Endodermal cell (in vitro differentiated cells): Measurements from ENCODE around the gene SCN3A. TPM values are rescaled to one million over a fixed set of nuclear protein-coding genes. Genes with fewer than 3 reads are reported as not detected.

Source experiments
- DNase-seq: peaks from one replicate; pipeline ENCODE4 v3.0.0-alpha.2; 2017
- H3K27ac ChIP-seq: 2 replicates; pipeline ENCODE4 v1.5.1; 2013; ENCODE audit warnings: mild to moderate bottlenecking, low read depth, low read length, moderate library complexity
- H3K27me3 ChIP-seq: 2 replicates; pipeline ENCODE4 v1.6.1; 2013; ENCODE audit warnings: mild to moderate bottlenecking, low read length, moderate library complexity; ENCODE audit not compliant: insufficient read depth, control insufficient read depth, poor library complexity, severe bottlenecking
- H3K36me3 ChIP-seq: 2 replicates; pipeline ENCODE4 v1.7.0; 2013; ENCODE audit warnings: mild to moderate bottlenecking, low read length, moderate library complexity; ENCODE audit not compliant: control insufficient read depth, insufficient read depth
- H3K4me1 ChIP-seq: one replicate; pipeline ENCODE4 v1.7.0; 2013; ENCODE audit warnings: low read length; ENCODE audit not compliant: control insufficient read depth, insufficient read depth
- H3K4me3 ChIP-seq: 2 replicates; pipeline ENCODE4 v1.5.1; 2013; ENCODE audit warnings: mild to moderate bottlenecking, low read length, moderate library complexity
- H3K9ac ChIP-seq: 2 replicates; pipeline ENCODE4 v1.6.1; 2013; ENCODE audit warnings: mild to moderate bottlenecking, low read length, moderate library complexity; ENCODE audit not compliant: poor library complexity, severe bottlenecking; ENCODE audit errors: extremely low read depth
- H3K9me3 ChIP-seq: 2 replicates; pipeline ENCODE4 v1.6.1; 2013; ENCODE audit warnings: mild to moderate bottlenecking, low read length, moderate library complexity; ENCODE audit not compliant: control insufficient read depth
- H3K27ac Mint-ChIP-seq: 2 replicates; pipeline ENCODE4 v1.8.0; 2020; ENCODE audit warnings: mixed read lengths
- H3K27me3 Mint-ChIP-seq: 2 replicates; pipeline ENCODE4 v1.8.0; 2021; ENCODE audit warnings: mild to moderate bottlenecking, mixed read lengths; ENCODE audit not compliant: insufficient read depth
- H3K36me3 Mint-ChIP-seq: 2 replicates; pipeline ENCODE4 v1.8.0; 2020; ENCODE audit warnings: low read depth, mixed read lengths
- H3K4me1 Mint-ChIP-seq: 2 replicates; pipeline ENCODE4 v1.8.0; 2020; ENCODE audit warnings: mixed read lengths
- H3K4me3 Mint-ChIP-seq: 2 replicates; pipeline ENCODE4 v1.8.0; 2020; ENCODE audit warnings: mild to moderate bottlenecking, moderate library complexity, mixed read lengths
- H3K9me3 Mint-ChIP-seq: 2 replicates; pipeline ENCODE4 v1.8.0; 2020; ENCODE audit warnings: mild to moderate bottlenecking, mixed read lengths
- CTCF ChIP-seq: fragments of 200-600 bp; sonication (generic); conservative IDR thresholded peaks from 2 replicates; pipeline ENCODE4 v1.5.0; 2021; ENCODE audit warnings: antibody characterized with exemption, mild to moderate bottlenecking
- WGBS, 2 experiments: methylation state at CpG; one replicate each; pipeline versions ENCODE4 v1.1.5 to v1.1.7; 2013; ENCODE audit warnings: missing lambda C conversion rate in 2 of 2, mixed read lengths in 1 of 2; ENCODE audit not compliant: insufficient coverage in 1 of 2, insufficient read length in 1 of 2; 5-methylcytosine and 5-hydroxymethylcytosine counted together
- total RNA-seq, 2 donors: library from RNA; stranded (reverse); fragmentation: NEBNext Ultra II Directional in 1 of 2; extraction: Animal tissue kit (Norgen Biotek cat#: 25700) in 1 of 2; gene quantifications; 2 replicates in 1 of 2; 3 replicates in 1 of 2; pipeline ENCODE4 v1.2.1, GENCODE V29; 2021

Gene SCN3A
- total RNA-seq, 2 donors from 2014 or later = 0.09 to 0.24 TPM

DNA sequence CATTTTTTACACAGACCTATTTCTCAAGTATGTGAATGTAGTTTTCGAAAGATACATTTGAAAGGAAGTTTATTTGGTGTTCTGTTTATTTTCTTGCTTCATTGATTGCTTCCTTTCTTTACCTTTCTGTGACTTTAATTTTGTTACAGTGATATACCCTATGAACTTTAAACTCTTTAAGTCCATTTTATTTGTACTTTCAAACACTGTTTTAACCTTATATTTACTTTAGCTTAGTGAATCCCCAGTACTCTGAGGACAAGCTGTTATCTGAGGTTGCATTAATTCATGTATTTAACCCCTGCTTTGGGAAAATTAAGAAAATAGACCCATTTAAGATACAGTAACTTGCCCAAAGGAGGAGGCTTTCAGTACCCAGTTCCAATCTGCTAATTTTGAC is 93.5 kb downstream of the SCN3A start:
- peaks cover 6% of the 10 kb centered on the region for H3K4me1 ChIP-seq
- TF ChIP-seq CTCF = no peak
- DNase-seq = no peak
- Mint-ChIP-seq H3K4me1 (peaks cover 29% of the 10 kb centered on the region), H3K36me3 (no peaks in the 10 kb centered on the region), H3K27me3 (no peaks in the 10 kb centered on the region), H3K27ac (no peak overlapping the region), H3K9me3 (no peaks in the 10 kb centered on the region), H3K4me3 (no peak overlapping the region)
- WGBS, 2 experiments = 83% methylated on average over 1 of the region's 1 CpG; no CpG with 5 or more reads in 1 of the 2 experiments
- no peak overlapping the region for H3K9ac ChIP-seq
- H3K36me3 ChIP-seq = no peaks in the 10 kb centered on the region
- no peak overlapping the region for H3K4me3 ChIP-seq
- H3K27ac ChIP-seq = no peak overlapping the region
- H3K9me3 ChIP-seq = no peaks in the 10 kb centered on the region
- no peaks in the 10 kb centered on the region for H3K27me3 ChIP-seq

GRCh38 chr2:165109915-165110314 is 93.9 kb downstream of the SCN3A start:
- Histone ChIP-seq H3K4me1 (peaks cover 6% of the 10 kb centered on the region), H3K4me3 (no peak overlapping the region), H3K9me3 (no peaks in the 10 kb centered on the region), H3K9ac (no peak overlapping the region), H3K27ac (no peak overlapping the region), H3K36me3 (no peaks in the 10 kb centered on the region), H3K27me3 (no peaks in the 10 kb centered on the region)
- H3K27me3 Mint-ChIP-seq = no peaks in the 10 kb centered on the region
- H3K27ac Mint-ChIP-seq = peak overlapping the region; percentile 18
- no peaks in the 10 kb centered on the region for H3K9me3 Mint-ChIP-seq
- TF ChIP-seq CTCF = no peak
- H3K36me3 Mint-ChIP-seq = no peaks in the 10 kb centered on the region
- DNase-seq = no peak
- no peak overlapping the region for H3K4me3 Mint-ChIP-seq
- H3K4me1 Mint-ChIP-seq = peaks cover 29% of the 10 kb centered on the region
- 86 to 88% methylated on average over 4 to 5 of the region's 5 CpGs for WGBS, 2 experiments

DNA sequence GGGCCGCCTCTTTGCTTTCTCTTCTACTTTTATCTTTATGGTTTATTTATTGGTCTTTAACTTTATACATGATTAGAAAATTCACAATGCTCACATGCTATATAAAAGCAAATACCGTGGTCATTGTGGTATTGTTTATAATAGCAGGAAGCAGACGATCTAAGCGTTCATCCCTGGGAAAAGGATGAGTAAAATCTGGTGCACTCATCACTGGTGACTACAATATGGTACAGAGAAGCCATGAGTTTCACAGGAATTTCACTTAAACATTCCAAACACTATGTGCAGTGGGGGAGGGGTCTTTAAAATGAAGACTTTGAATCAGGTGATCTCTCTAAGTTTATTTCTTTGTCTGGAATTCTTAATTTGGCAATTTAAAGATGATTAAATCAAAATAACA is 97.9 kb downstream of the SCN3A start:
- no peak for DNase-seq
- Mint-ChIP-seq H3K36me3 (no peaks in the 10 kb centered on the region), H3K27me3 (no peaks in the 10 kb centered on the region), H3K4me1 (peaks cover 14% of the 10 kb centered on the region), H3K9me3 (no peaks in the 10 kb centered on the region), H3K27ac (no peak overlapping the region), H3K4me3 (no peak overlapping the region)
- 85 to 97% methylated on average over 2 to 3 of the region's 4 CpGs for WGBS, 2 experiments
- no peak overlapping the region for H3K27ac ChIP-seq
- no peaks in the 10 kb centered on the region for H3K36me3 ChIP-seq
- no peaks in the 10 kb centered on the region for H3K27me3 ChIP-seq
- TF ChIP-seq CTCF = no peak
- H3K4me3 ChIP-seq = no peak overlapping the region
- H3K4me1 ChIP-seq = peaks cover 6% of the 10 kb centered on the region
- H3K9me3 ChIP-seq = no peaks in the 10 kb centered on the region
- H3K9ac ChIP-seq = no peak overlapping the region
